ENCODE data around the gene CSTB.

CSTB gene

DNA sequence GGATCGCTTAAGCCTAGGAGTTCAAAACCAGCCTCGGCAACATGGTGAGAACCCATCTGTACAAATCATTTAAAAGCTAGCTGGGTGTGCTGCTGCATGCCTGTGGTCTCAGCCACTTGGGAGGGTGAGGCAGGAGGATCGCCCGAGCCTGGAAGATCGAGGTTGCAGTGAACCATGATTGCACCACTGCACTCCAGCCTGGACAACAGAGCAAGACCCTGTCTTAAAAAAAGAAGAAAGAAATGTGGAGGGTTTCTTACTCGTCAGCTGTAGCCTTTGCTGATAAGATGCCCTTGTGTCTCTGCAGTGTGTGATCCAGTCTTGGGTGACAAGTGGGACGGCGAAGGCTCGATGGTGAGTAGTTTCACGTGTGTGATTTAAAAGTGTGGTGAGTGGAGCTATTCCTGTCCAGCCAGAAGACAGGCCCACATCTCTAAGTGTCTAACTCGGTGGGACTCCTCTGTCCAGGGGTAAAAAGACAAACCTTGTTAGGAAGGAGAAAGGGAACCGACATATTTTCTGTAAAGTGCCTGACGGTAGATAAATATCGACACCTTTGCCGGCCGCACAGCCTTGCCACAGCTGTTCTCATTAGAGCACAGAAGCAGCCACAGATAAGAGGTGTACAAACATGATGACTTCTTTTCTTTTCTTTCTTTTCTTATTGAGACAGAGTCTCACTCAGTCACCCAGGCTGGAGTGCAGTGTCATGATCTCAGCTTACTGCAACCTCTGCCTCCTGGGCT, 30.2 kb downstream of the CSTB start:
- DNase-seq = no peak

DNA sequence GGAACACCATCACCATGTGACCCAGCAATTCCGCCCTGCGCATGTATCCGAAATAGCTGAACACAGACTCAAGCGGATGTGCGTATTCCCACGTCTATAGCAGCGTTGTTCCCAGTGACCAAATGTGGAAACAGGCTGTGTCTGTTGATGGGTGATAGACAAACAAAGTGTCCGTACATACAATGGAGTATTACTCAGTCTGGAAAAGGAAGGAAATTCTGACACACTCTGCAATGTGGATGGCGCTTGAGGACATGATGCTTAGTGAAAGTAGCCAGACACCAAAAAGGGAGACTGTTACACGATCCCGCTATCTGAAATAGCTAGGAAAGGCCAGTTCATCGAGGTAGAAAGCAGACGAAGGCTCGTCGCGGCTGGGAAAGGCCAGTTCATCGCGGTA, 31.4 kb downstream of the CSTB start:
- no peak for DNase-seq

DNA sequence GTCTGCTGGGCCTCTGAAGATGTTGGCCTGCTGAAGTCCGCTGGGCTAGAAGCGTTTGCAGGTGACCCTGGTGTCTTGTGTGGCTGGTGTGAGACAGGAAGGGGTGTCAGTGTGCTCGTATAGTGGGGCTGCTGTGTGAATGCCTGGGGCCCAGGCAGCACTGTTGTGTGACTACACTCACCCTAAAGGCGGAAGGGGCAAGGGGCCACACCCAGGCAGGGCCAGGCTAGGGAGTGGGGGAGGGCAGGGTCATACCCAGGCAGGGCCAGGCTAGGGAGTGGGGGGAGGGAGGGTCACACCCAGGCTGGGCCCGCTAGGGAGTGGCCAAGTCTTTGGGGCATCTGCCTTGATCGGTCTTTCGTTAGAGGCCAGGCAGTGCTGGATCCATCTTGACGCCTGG, 32.2 kb downstream of the CSTB start:
- DNase-seq = no peak

DNA sequence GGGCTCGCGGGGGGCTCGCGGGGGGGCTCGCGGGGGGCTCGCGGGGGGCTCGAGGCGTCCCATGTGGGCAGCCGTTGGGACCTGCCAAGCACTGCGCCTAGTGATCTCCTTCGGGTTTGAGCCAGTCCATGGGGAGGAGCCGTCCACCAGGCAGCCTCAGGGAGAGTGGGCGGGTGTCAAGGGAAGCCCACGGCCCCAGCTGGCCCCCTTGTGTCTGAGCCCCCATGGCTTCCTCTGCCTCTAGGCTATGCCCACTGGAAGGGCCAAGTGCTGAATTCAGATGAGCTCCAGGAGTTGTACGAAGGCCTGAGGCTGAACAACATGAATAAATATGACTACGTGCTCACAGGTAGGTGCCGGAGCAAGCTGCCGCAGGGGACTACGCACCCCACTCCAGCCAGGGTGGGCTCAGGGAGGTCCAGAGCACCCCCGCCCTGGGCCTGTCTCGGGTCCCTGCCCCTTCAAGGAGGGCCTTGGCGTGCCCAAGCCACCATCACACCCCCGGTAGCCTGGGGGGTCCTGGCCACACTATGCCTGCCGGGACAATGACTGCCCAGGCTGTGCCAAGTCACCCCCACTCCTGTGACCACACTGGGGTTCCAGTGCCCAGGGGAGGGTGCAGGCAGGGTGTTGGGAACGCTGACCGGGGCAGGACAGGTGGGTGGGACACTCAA, 34.5 kb downstream of the CSTB start:
- no peak for DNase-seq

DNA sequence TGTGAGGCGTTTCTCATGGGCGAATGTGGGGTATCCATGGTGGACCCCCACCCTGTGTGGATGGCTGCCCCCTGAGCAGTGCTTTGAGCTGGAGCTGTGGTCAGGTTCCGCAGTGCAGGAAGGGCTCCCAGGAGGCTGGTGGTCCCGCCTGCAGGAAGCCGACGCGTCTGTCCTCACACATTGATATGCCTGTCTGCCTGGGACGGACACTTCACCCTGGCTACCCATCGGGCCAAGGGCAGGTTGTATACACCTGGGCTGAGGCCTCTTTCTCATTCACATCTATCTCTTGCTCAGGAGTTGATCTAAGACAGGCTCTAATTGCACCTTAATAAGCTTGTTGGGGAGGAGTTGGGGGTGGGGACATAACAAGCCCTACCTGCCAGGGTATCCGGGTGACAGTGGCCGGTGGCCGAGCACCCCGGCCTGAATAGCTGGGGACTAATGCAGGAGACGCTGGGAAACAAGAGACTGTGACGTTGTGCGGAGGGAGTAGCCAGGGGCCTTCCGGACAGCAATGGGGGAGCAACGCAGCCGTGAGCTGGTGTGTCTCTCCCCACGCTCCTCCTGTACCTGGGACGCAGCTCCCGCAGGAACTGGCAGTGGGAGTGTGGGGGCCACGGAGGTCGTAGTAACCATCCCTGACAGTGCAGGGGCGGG, 35.5 kb downstream of the CSTB start:
- DNase-seq = no peak

DNA sequence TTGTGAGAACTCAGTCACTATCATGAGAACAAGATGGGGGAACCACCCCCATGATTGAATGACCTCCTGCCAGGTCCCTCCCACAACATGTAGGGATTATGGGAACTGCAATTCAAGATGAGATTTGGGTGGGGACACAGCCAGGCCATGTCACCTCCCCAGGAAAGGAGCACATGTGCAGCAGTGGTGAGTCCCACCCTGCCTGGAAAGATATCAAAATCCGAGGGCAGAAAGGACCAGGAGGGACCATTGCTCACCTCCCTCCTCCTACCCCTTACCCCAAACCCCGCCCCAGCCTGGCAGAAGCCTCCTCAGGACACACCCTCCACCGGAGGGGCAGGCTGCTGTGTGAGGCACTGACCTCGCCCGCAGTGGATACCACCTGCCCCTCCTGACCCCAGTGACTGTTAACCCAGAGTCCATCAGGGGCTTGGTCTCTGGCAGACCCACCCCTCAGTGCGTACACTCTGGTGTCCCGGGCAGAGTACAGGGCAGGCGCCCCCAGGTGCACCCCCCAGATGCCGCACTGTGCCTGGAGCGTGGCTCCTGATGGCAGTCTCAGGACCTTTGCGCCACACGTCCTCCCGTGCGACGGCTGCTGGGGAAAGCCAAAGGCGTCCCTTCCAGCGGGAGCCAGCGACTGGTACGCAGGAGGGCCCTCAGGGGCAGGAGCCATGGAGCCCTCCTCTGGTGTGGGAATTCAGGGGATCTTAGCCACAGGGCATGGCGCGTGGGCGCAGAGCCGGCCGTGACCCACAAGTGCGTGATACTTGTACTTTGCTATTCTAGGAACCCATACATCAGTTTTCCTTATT, 36.3 kb downstream of the CSTB start:
- DNase-seq = no peak

DNA sequence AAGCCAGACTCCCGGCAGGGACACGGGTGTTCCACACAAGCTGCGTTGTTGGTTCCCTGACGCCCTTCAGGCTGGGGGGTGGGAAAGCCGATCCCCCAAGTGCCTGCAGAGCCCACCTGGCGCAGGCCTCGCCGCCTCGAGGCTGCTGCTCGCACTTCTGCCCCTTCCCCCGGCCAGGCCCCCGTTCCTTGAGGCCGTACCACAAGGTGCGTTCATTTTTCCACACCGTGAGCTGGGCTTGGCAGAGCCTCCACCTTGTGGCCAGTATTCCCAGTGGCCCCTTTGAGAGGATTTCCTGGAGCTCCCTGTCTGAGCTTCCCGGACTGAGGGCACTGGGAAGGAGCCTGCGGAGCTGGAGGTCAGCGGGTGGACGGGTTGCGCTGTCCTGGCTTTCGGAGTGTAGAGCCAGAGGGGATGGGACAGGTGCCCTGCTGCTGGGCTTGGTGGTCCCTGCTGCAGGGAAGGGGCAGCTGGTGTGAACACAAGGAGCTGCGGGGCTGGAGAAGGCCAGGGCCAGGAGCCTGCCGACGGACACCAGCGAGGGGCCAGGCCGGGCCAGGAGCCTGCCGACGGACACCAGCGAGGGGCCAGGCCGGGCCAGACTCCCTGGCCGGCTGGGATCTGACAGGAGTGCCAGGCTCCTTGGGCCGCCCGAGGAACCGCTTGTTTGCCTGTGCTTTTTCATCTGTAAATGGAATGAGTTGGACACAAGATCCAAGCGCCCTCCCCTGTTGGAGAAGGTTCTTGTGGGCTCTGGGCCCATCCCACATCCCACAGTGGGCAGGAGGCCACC, 38.8 kb downstream of the CSTB start:
- no peak for DNase-seq

DNA sequence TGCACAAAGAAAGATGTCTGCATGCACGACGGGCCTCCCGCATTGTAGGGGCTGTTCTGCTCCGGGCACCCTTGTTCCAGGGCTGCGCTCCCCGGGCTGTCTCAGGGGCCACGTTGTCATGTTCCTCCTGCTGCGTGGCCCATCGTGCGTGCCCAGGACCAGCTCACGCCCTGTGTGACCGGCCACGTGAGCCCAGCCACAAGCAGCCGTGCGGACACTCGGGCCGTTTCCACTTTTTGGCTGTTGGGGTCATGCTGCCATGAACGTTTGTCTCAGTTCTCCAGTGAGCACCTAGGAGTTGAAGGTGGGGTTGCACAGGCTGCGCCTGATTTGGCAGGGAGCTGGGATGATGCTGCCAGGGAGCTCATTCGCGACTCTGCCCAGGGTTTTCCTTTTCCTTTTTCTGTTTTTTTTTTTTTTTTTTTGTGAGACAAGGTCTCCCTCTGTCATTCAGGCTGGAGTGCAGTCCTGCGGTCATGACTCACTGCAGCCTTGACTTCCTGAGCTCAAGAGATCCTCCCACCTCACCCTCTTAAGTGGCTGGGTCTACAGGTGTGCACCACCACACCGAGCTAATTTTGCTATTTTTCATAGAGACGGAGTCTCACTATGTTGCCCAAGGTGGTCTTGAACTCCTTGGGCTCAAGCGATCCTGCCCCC, 39.8 kb downstream of the CSTB start:
- no peak for DNase-seq

DNA sequence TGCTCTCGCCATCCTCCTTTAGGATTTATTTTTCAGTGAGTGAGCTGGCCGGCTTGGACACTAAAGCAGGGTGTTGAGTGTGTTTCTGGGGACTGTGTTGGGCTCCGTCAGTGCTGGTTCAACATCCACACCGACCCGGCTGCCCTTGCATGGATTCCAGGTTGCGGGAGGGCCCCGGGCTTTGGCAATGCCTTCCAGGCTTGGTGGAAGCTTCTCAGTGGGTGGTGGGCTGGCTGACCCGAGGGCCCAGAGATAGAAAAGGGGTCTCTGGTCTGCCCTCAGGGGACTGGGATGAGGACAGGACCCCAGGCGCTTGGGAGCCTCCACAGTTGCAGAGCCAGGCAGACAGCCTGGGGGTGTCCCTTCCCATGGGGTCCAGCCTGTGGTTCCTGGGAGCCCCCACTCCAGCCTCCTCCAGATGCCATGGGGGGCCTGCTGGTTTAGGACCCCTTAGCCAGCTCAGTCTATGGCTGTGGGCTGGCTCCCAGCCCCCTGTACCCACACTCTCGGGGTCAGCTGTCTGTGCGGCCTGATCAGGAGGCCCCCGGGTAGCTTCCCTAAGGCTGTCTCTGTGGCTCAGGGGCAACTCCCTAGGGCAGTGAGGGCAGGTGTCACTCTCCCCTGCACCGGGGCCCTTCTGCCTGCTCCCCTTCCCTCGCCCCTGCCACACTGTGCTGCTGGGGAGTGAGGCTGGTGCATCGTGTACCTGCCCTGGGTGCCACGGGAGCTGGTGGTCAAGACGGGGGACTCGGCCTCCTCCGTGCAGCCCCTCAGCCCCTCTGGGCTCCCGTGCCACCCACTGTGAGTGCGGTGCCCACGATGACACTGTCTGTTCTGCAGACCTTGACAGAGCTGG, 40.6 kb downstream of the CSTB start:
- DNase-seq = no peak

DNA sequence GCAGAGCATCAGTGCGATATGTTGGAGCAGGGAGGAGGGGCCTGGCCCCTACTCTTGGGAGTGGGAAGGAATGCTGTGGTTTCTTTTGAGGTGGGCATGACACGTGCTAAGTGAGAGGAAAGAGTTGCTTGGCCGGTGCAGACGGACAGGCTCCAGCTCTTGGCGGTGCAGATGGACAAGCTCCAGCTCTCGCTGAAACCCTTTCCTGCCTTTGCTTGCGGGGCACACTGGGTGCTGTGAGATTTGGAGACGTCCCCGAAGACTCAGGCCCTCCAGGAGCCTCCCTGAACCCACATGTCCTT, 41.2 kb downstream of the CSTB start:
- no peak for DNase-seq

DNA sequence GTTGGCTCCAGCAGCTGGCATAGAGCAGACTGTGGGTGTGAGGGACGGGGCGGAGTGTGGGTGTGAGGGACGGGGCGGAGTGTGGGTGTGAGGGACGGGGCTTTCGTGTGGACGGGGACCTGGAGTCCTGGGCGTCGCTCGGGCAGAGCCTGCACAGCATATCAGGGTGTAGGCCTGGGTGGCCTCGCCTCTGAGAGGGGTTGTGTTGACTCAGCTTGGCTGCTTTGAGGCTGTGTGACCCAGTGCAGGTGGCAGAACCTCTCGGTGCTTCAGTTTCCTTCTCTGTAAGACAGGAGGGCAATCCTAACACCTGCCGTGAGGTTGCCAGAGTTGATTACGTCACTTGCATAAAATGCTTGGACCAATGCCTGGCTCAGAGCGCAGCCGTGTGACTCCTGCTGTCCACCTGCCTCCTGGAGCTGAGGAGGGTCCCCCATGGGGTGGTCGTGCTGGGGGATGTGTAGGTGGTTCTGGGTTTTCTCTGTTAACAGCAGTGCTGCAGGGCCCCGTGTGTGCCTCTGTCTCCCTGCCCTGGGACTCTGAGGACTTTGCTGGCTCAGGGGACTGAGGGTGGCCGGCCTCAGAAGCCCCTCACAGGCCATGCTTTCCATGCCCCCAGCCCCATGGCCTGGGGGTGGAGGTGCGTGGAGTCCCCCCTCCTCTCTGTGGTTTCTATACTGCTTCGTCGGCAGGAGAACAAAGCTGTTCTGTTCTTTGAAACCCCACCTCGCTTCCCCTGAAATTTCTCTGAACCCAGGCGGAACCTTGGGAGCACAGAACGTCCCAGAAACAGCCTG, 41.8 kb downstream of the CSTB start:
- DNase-seq = no peak

DNA sequence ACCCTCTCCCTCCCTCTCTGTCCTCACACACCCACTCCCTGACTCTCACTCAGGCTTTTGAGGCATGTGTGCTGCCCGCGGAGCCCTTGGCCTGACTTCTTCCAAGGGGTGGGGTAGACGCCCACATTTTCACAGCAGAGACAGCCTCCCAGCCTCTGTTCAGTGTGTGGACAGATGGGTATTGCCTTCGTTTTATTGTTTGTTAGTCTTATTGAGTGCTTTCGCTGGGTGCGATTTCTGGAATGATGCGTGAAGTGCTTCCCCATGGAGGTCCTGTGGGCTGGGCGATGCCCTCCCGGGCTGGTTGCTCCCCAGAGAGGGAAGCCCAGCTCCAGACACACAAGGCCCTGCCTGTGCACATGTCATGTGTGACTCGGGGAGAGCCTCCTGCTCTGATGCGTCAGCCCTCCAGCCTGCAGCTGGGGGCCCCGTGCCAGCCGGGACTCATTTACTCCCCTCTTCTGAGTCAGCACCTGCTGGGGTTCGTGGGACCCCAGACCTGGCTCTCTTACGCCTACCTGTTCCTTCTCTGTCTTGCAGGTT, 42.5 kb downstream of the CSTB start:
- no peak for DNase-seq

DNA sequence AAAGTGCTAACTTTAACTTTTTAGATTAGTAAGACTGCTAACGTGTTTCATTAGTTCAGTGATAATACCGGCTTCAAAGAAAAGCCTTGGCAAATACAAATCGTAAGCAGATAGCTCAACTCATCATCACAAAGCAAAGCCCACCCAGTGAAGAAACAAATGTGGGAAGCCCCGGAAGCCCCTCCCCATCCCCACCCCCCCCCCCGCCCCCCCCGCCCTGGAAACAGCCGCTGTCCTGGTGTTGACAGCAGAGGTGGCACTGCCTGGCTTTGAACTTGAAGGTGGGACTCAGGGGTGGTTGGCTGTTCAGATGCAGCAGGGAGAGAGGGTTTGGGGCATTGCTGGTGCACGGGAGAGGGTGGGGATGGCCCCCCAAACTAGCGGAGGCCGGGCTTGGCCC, 43.0 kb downstream of the CSTB start:
- no peak for DNase-seq

DNA sequence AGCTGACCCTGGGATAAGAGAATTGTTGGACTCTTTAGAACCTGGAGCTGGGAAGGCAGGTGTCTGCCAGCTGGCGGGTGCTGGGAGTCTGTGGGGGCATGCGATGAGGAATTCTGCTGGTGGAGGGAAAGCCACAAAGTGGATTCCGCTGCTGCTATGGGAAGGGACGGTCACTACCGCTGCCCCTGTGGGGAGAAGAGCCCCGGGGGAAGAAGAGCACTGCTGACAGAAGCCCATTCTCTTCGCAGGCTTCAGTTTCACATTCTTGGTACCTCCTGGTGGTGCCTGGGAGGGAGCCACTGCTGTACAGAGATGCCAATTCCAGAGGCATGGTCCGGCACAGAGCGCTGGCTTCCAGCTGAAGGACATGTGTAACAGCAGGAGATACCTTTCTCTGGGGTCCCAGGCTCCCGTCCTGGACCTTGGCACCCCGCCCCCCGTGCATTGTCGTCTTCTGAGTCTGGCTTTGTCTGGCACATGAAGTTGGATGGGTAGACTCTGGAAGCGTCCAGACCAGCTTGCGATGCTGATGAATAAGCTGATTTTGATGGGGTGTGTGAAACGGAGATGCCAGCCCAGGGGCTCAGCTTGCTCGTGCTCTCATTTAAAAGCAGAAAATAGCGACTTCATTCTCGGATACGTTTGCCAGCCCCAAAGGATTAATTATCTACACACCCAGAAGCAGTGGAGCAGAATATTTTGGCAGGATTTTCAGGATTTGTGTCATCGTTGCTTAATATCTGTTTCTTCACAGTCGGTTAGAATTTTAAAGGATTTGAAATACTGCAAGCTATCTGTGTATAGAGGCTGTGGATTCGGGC, 44.0 kb downstream of the CSTB start:
- DNase-seq = no peak

DNA sequence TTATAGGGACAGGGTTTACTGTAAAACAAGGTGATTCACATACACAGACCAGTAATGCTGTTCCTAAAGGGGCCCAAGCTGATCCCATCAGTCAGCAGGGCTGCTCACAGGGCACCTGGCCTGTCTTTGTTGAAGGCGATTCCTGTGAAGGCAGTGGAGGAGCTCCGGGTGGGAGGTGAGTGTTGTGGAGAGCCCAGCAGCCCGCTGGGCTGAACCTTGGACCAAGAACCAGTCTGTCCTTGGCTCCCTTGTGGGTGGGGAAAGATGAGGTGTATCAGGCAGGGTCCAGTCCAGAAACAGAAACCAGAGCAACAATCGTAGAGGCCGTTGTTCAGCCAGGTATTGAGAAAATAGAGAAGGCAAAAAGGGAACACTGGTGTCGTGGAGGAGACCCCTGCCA, 44.6 kb downstream of the CSTB start:
- DNase-seq = no peak

DNA sequence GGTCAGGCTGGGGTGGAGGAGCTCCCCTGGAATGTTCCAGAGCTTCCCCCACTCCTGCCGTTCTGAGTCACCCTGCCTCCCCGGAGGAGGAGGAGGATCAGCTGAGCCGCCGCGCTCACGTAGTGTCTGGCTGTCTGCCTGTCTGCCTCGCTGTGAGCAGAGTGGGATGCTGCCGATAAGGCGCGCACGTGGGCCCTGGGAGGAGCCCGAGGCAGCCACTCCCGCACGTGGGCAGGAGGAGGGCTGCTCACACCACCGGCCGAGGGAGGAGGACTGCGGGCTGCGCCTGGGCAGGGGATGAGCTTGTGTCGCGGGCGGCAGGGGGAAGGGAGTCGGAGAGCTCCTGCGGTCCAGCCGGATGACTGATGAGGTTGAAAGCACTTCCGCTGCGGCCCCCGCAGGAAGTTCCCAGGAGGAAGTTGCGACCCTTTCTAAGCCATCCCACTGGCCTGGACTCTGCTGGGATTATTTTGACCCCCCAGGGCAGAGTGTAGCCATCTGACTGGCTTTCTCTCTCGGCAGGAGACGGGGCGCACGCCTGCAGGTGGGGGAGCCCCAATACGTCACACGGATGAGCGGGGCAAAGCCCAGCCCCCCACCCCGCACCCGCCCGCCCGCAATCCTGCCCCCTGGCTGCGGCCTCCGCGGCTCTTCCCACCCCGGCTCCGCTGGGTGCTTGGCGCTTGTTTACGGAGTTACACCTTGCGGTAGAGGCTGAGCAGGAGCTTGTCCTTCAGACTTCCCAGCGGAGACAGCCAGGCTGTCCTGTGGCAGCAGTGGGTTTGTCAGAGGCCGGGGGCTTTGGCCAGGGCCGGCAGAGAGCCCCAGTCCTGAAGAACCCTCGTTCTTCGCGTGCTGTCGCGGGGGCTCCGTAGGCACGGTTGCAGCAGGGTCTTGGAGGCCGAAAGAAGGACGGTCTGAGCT, 47.4 kb downstream of the CSTB start:
- peak; percentile 98 for DNase-seq

DNA sequence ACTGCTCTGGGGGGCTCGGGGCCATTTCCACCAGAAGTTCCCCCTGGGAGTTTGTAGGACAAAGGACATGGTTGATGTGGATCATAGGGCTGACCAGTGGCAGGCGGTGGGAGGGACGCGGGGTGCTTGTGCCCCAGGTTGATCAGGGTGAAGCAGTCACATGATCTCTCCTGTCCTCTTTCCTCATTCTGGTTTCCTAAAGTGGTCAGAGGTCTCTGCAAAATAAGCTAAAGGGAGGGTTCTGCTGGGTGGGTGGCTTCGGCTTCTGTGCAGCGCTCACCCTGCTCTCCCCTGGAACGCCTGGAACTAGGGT, 48.0 kb downstream of the CSTB start:
- DNase-seq = peak; percentile 92

DNA sequence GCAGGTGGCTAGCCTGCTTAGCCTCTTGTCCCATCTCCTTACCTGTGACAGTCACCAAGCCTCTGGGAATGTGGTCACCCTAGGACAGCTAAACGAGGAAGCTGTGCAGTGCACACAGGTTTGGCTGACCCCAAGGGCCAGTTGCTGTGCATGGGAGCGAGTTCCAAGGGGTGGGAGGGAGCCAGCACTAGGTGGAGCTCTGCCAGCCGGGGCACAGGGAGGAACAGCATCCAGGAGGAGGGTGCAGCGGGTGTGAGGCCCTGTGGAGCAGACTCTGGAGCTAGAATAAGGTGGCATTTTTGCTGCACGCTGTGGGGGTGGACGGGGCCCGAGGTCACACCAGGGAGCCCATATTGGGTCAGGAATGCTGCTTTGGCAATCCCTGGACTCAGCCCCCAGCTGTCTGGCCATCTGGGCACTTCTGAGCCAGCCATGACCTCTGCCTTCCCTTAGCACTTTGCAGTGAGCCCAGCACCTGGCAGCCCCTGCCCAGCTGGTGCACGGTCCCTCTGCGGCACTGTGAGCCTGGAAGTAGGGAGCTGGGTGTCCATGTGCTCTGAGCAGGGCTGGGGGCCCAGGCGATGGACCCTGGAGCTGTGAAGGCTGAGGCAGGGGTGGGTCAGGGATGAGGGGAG, 48.5 kb downstream of the CSTB start:
- peak; percentile 40 for DNase-seq

All from GF-D8 (cell line).